ENCODE measurements around the gene NPC1.

- TF ChIP-seq, protein P1, sequence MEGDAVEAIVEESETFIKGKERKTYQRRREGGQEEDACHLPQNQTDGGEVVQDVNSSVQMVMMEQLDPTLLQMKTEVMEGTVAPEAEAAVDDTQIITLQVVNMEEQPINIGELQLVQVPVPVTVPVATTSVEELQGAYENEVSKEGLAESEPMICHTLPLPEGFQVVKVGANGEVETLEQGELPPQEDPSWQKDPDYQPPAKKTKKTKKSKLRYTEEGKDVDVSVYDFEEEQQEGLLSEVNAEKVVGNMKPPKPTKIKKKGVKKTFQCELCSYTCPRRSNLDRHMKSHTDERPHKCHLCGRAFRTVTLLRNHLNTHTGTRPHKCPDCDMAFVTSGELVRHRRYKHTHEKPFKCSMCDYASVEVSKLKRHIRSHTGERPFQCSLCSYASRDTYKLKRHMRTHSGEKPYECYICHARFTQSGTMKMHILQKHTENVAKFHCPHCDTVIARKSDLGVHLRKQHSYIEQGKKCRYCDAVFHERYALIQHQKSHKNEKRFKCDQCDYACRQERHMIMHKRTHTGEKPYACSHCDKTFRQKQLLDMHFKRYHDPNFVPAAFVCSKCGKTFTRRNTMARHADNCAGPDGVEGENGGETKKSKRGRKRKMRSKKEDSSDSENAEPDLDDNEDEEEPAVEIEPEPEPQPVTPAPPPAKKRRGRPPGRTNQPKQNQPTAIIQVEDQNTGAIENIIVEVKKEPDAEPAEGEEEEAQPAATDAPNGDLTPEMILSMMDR (IDR thresholded peaks at IDR 0.05; ENCODE audit: low read depth, low read length, missing input control), result no peak
- TF ChIP-seq GABPA (IDR thresholded peaks at IDR 0.05 in 1 of 2, conservative IDR thresholded peaks at IDR 0.05 in 1 of 2) (no peak), JUND (IDR thresholded peaks at IDR 0.05) (no peak), RXRA (IDR thresholded peaks at IDR 0.05) (peak; percentile 26 to 58), MAX (IDR thresholded peaks at IDR 0.05) (no peak), NR2F2 (IDR thresholded peaks at IDR 0.05) (no peak), SP1 (IDR thresholded peaks at IDR 0.05) (peak; percentile 20), REST (IDR thresholded peaks at IDR 0.05) (no peak), YY1 (IDR thresholded peaks at IDR 0.05) (no peak), ATF3 (IDR thresholded peaks at IDR 0.05) (peak; percentile 14), FOXA1 (IDR thresholded peaks at IDR 0.05) (no peak), TAF1 (conservative IDR thresholded peaks at IDR 0.05) (no peak), RAD21 (IDR thresholded peaks at IDR 0.05) (no peak)
- TF ChIP-seq, protein P2, sequence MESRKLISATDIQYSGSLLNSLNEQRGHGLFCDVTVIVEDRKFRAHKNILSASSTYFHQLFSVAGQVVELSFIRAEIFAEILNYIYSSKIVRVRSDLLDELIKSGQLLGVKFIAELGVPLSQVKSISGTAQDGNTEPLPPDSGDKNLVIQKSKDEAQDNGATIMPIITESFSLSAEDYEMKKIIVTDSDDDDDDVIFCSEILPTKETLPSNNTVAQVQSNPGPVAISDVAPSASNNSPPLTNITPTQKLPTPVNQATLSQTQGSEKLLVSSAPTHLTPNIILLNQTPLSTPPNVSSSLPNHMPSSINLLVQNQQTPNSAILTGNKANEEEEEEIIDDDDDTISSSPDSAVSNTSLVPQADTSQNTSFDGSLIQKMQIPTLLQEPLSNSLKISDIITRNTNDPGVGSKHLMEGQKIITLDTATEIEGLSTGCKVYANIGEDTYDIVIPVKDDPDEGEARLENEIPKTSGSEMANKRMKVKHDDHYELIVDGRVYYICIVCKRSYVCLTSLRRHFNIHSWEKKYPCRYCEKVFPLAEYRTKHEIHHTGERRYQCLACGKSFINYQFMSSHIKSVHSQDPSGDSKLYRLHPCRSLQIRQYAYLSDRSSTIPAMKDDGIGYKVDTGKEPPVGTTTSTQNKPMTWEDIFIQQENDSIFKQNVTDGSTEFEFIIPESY (IDR thresholded peaks at IDR 0.05), result no peak
Observed at GRCh38 chr18:23538870-23539269, 47.4 kb downstream of the NPC1 start.

All from liver (tissue), 3 donors.